Tibial nerve (tissue), 4 donors: ENCODE measurements around the gene H2AZ2.

Experiments
- EP300 ChIP-seq, 2 donors: sonication (generic); formaldehyde crosslinking; IDR thresholded peaks; one replicate each; pipeline ENCODE4 v1.6.1; 2017; ENCODE audit warnings: antibody characterized with exemption in 2 of 2, mild to moderate bottlenecking in 1 of 2
- POLR2A ChIP-seq, 2 donors: fragments of 450-650 bp; IDR thresholded peaks; one replicate each; pipeline ENCODE4 v1.6.1; 2017; ENCODE audit warnings: antibody characterized with exemption in 2 of 2, mild to moderate bottlenecking in 2 of 2, moderate library complexity in 2 of 2
- TF ChIP-seq, protein P1 (sequence below), 5 experiments: fragments of 200-600 bp in 3 of 5; fragments of 450-650 bp in 2 of 5; sonication (generic) in 3 of 5; IDR thresholded peaks; one replicate each; pipeline ENCODE4 v1.5.1; 2016 to 2019; ENCODE audit warnings: antibody characterized with exemption in 5 of 5, mild to moderate bottlenecking in 3 of 5, moderate library complexity in 2 of 5

DNA sequence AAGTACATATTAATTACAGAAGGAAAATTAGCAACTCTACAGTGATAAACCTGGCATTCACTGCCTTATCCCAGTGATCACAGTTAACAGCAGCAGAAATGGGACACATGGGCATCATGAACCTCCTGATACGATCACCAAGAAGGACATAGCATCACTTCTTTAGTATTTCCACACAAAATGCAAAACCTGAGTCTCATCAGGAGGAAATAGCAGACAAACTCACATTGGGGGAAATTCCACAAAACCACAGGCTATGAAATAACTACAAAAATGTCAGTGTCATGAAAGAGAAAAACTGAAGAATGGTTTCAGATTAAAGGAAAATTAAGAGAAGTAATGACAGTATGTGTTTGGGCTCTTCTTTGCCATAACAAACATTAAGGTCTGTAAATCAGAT lies 49.4 kb upstream of the H2AZ2 start:
- no peak for TF ChIP-seq POLR2A (IDR thresholded peaks at IDR 0.05)
- no peak for TF ChIP-seq EP300 (IDR thresholded peaks at IDR 0.05)
- TF ChIP-seq, protein P1, sequence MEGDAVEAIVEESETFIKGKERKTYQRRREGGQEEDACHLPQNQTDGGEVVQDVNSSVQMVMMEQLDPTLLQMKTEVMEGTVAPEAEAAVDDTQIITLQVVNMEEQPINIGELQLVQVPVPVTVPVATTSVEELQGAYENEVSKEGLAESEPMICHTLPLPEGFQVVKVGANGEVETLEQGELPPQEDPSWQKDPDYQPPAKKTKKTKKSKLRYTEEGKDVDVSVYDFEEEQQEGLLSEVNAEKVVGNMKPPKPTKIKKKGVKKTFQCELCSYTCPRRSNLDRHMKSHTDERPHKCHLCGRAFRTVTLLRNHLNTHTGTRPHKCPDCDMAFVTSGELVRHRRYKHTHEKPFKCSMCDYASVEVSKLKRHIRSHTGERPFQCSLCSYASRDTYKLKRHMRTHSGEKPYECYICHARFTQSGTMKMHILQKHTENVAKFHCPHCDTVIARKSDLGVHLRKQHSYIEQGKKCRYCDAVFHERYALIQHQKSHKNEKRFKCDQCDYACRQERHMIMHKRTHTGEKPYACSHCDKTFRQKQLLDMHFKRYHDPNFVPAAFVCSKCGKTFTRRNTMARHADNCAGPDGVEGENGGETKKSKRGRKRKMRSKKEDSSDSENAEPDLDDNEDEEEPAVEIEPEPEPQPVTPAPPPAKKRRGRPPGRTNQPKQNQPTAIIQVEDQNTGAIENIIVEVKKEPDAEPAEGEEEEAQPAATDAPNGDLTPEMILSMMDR (IDR thresholded peaks at IDR 0.05), result no peak
